Stimulated activated CD8-positive, alpha-beta memory T cell treated with anti-CD3 and anti-CD28 coated beads, Interleukin-15, amount 100 ng/mL, for 48 hours (primary cell): ENCODE data around the gene TEX26.

ENCODE experiments used
- DNase-seq, 2 donors: peaks; one replicate each; pipeline ENCODE4 v3.0.0-alpha.2; 2020; ENCODE audit warnings: low read depth in 2 of 2

The TEX26 gene

GRCh38 chr13:30932481-30933353, at the start of gene TEX26:
TEX26 (plus strand) TSS chr13:30932656; CDS start chr13:30932716, 60 bp downstream.
- no peak for DNase-seq

GRCh38 chr13:30882996-30883766, 49.3 kb upstream of the TEX26 start:
- no peak for DNase-seq

GRCh38 chr13:30884543-30884942, 47.9 kb upstream of the TEX26 start:
- no peak for DNase-seq

GRCh38 chr13:30889196-30889690, 43.2 kb upstream of the TEX26 start:
- no peak for DNase-seq

GRCh38 chr13:30892966-30893365, 39.5 kb upstream of the TEX26 start:
- DNase-seq, result no peak

GRCh38 chr13:30895773-30896172, 36.7 kb upstream of the TEX26 start:
- DNase-seq, result no peak

- no peak for DNase-seq
Observed at GRCh38 chr13:30898070-30898469, 34.4 kb upstream of the TEX26 start.

- DNase-seq, result no peak
Observed at GRCh38 chr13:30898678-30899241, 33.7 kb upstream of the TEX26 start.

- no peak for DNase-seq
Observed at GRCh38 chr13:30900436-30900835, 32.0 kb upstream of the TEX26 start.

GRCh38 chr13:30900952-30901749, 31.3 kb upstream of the TEX26 start:
- no peak for DNase-seq

GRCh38 chr13:30904043-30904442, 28.4 kb upstream of the TEX26 start:
- no peak for DNase-seq

GRCh38 chr13:30905932-30906383, 26.5 kb upstream of the TEX26 start, which contains the start of gene MEDAG:
MEDAG (plus strand) TSS chr13:30906271; CDS start chr13:30906516, 245 bp downstream.
- no peak for DNase-seq

- DNase-seq, result no peak
Observed at GRCh38 chr13:30906411-30907051, 25.9 kb upstream of the TEX26 start.

- DNase-seq, result no peak
Observed at GRCh38 chr13:30907121-30907861, 25.2 kb upstream of the TEX26 start.

GRCh38 chr13:30908416-30908980, 24.0 kb upstream of the TEX26 start:
- no peak for DNase-seq

GRCh38 chr13:30910676-30911075, 21.8 kb upstream of the TEX26 start:
- no peak for DNase-seq

- DNase-seq, result no peak
Observed at GRCh38 chr13:30915691-30916541, 16.5 kb upstream of the TEX26 start.

- DNase-seq, result no peak
Observed at GRCh38 chr13:30916991-30917390, 15.5 kb upstream of the TEX26 start.
